ENCODE measurements around the gene CHCHD6.

Gene CHCHD6

DNA sequence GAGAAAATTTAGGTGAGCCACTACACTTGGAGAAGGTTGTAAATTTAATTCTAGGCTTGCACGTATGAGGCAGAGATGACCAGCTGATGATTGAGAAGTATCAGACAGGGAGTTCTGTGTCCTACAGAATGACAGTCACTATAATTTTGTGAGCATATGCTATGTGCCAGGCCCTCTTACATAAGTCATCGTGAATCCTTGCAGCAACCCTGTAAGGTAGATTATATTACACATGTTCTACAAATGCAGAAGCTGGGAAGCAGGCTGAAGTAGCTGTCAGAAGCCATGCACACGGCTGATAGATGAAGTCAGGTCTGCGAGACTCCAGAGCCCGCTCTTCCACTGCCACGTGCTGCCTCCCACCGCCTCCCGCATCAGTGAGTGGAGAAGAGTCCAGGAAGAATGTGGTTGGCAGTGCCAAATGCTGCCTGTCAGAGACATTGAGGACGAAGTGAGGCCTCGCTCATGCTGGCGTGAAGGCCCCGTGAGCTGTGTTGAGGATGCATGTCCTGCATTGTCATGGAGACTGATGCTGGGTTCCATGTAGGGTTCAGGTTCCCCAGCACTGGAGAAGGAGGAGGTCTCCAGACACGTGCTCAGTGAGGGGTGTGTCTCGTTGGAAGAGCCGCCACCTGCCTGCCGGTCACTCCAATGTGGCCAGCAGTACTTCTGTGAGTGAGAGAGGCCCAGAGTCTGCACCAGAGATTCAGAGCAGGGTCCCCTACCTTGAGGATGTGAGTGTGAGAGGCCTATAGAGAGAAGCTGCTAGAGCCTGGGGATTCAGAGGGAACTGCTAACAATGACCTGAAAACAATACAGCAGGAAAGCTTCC, 155.6 kb downstream of the CHCHD6 start:
- DNase-seq (ENCODE audit: low spot score): no peak

DNA sequence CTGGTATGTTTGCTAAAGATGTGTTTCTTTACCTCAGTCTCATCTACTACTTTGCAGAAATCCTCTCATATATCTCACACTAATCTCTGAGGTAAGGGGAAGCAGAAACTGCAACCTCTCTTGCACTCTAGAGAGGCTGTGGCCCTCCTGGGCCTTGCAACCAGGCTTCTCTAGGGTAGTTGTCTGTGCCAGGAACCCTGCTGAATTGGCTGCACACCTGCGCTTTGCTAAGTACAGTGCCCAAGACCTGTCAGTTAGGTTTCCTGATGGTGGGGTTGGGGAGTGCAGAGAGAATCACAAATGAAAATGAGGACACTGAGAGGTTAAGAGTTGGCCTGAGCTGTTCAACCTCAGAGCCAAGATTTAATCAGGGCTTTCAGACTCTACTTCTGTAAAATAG, 161.7 kb downstream of the CHCHD6 start:
- DNase-seq (ENCODE audit: low spot score): no peak

DNA sequence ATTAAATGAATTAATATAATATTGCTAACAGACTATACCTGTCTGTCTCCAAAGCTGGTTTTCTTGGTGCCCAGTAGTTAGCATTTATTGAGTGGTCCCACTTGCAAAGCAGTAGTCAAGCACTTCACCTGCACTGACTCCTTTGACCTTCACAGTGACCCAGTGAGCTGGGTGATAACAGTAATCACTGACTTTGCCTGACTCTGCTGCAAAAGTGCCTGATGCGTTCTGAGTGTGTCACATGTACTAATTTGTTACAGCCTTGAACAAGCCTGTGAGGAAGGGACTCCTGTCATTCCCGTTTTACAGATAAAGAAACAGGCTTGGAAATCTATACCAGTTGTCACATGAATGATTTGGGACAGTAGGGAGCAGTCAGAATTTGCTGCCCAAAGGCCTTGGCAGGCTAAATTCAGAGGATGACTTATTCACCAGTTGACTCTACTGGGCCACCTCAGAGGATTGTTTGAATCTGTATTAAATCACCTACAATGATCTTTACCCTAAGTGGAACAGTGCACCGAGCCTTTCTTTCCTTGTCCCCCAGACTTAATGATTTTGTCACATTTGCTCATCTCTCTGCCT, 162.2 kb downstream of the CHCHD6 start:
- no peak for DNase-seq (ENCODE audit: low spot score)

- no peak for DNase-seq (ENCODE audit: low spot score)
These were observed 163.3 kb downstream of the CHCHD6 start for GRCh38 chr3:126867190-126867862.

- DNase-seq (ENCODE audit: low spot score): no peak
These were observed 163.8 kb downstream of the CHCHD6 start for GRCh38 chr3:126867863-126868200.

GRCh38 chr3:126870608-126871210, 166.7 kb downstream of the CHCHD6 start:
- DNase-seq (ENCODE audit: low spot score): no peak

GRCh38 chr3:126872701-126873342, 168.8 kb downstream of the CHCHD6 start:
- no peak for DNase-seq (ENCODE audit: low spot score)

- DNase-seq (ENCODE audit: low spot score): no peak
These were observed 169.4 kb downstream of the CHCHD6 start for GRCh38 chr3:126873416-126873815.

- no peak for DNase-seq (ENCODE audit: low spot score)
These were observed 174.6 kb downstream of the CHCHD6 start for GRCh38 chr3:126878664-126879063.

- no peak for DNase-seq (ENCODE audit: low spot score)
These were observed 176.9 kb downstream of the CHCHD6 start for GRCh38 chr3:126880901-126881300.

DNA sequence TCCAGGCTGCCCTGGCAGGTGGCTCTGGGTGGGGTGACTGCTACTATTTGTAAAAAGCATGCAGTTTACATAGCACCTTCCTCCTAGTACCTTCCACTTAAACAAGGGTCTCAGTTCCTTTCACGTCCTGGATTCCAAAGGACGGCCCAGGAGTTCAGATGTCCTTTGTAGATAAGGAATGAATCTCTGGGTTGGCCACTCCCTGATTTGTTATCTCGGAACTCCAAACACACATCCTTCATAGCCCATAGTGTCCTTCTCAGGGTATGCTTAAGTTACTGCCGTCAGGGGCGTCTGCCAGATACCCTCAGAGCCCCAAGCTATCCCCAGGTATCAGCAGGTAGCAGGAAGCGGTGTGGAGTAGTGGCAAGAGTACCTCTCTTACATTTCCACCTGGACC, 177.8 kb downstream of the CHCHD6 start:
- no peak for DNase-seq (ENCODE audit: low spot score)

DNA sequence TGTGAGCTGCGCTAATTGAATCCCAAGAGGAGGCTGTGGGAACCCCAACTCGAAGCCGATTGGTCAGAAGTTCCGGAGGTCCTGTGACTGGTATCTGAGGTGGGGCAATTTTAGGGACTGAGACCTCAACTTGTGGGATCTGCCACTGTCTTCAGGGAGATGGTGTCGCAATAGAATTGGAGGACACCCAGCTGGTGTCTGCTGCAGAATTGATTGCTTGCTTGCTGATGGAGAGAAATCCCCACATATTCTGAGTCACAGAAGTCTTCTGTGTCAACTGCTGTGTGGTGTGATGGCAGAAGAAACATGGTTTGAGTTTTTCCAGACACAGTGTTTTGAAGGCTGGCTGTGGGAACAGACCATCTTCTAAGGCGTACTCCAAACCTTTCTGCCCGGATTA, 179.2 kb downstream of the CHCHD6 start:
- peak; percentile 36 for DNase-seq (ENCODE audit: low spot score)

DNA sequence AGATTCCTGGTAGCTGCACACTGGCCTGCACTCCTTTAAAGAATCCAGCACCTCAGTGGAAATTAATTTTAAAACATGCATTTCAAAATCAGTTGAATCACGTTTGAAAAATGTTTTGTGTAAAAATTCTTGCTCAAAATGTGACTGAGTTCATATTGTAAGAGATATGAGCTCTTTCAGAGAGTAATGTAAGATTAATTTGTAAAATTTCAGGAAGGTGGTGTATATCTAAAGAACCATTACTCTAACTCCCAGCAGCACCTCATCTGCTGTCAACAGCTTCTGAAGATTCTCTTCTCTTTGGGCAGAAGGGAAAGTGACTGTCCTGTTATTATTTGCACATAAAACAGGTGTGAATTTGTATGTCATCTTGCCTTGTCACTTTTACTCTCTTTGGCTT, 181.4 kb downstream of the CHCHD6 start:
- DNase-seq (ENCODE audit: low spot score): no peak

DNA sequence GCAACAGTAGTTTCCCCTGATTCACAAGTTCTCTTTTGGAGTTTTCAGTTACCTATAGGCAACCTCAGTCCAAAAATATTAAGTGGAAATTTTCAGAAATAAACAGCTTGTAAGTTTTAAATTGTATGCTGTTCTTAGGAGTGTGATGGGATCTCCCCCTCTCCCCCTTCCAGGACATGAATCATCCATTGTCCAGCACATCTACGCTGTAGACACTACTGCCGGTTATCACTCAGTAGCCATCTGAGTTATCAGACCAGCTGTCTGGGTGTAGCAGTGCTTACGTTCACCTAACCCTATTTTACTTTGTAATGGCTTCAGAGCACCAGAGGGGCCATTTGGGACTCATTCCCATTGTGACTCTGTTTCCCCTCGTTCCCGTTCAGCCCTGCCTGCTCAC, 182.2 kb downstream of the CHCHD6 start:
- DNase-seq (ENCODE audit: low spot score): no peak

GRCh38 chr3:126887686-126888085, 183.6 kb downstream of the CHCHD6 start:
- DNase-seq (ENCODE audit: low spot score): no peak

- no peak for DNase-seq (ENCODE audit: low spot score)
These were observed 184.2 kb downstream of the CHCHD6 start for GRCh38 chr3:126888186-126888760.

DNA sequence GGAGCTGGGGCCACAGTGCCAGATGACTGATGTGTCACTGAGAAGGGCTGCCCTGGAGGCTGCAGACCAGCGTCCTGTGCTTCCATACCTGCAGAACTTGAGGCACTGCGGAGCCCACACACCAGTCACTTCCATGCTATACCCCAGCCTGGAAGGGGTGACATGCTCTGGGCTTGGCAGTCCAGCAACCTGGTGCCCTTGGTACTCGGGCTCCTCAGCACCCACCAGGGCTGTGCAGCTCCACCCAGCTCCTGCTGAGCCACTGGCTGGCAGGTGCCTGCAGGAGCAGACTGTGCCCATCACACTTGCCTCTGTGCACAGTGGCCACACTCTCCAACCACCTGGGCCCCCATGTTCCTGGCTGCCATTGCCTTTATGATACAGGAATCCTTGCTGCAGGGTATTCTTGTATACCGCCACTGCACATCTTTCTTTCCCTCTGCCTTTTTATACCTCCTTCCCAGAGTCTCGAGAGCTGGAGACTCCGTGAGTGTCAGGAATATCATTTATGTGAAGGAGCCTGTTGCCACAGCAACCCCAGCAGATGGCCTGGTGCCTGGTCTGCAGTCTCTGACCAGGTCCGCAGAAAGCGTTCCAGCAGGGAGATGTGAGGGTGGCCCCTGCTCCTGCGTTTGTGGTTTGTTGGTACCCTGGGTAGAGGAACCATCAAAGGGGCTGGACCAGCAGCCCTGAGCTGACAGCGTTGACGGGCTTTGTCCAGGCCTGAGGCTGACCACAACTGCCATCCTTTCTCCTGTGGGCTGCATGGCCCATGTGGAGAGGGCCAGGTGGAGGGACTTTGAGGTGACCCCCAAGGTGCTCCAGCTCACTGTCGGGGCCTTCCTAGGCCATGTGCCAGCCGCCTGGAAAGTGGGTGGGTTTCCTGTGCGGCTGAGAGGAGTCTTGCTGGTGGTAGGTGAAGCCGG, 185.5 kb downstream of the CHCHD6 start:
- no peak for DNase-seq (ENCODE audit: low spot score)

GRCh38 chr3:126891141-126891540, 187.1 kb downstream of the CHCHD6 start:
- DNase-seq (ENCODE audit: low spot score): no peak

- DNase-seq (ENCODE audit: low spot score): no peak
These were observed 187.8 kb downstream of the CHCHD6 start for GRCh38 chr3:126891791-126892190.

- DNase-seq (ENCODE audit: low spot score): no peak
These were observed 189.6 kb downstream of the CHCHD6 start for GRCh38 chr3:126893651-126894050.

GRCh38 chr3:126894475-126894874, 190.4 kb downstream of the CHCHD6 start:
- DNase-seq (ENCODE audit: low spot score): no peak
